ENCODE results near the gene RNF31. TPM values are rescaled to one million over a fixed set of nuclear protein-coding genes. Genes with fewer than 3 reads are reported as not detected.
"Not testable (repeated sequence)": the region's sequence is repeated elsewhere in the genome, so short reads cannot be mapped to it uniquely, and the experiment has no call there.

The RNF31 gene
- total RNA-seq, 1 donor from 2014 or later, result 52.6 TPM

DNA sequence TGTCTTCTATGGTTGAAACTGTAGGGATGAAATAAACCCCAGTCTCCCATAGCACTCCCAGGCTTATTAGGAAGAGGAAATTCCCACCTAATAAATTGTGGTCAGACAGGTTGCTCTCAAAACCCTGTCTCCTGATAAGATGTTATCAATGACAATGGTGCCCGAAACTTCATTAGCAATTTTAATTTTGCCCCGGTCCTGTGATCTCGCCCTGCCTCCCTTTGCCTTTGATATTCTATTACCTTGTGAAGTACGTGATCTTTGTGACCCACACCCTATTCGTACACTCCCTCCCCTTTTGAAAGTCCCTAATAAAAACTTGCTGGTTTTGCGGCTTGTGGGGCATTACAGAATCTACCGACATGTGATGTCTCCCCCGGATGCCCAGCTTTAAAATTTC, 55.2 kb downstream of the RNF31 start:
- DNase-seq (ENCODE audit: low read depth), result not testable (repeated sequence)

DNA sequence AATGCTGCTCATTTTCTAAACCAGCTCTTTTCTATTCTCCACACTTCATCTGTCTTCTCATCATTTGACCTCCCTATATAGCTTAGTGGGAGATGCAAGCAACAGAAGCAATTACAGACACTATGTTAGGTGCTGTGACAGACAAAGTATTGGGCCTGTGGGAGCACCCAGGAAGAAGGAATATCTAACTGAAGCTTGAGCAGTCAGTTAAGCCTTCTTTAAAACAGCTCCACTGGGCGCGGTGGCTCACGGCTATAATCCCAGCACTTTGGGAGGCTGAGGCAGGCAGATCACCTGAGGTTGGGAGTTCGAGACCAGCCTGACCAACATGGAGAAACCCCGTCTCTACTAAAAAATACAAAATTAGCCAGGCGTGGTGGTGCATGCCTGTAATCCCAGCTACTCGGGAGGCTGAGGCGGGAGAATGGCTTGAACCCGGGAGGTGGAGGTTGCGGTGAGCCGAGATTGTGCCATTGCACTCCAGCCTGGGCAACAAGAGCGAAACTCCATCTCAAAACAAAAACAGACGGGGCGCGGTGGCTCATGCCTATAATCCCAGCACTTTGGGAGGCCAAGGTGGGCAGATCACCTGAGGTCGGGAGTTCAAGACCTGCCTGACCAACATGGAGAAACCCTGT, 56.1 kb downstream of the RNF31 start:
- DNase-seq (ENCODE audit: low read depth), result not testable (repeated sequence)

DNA sequence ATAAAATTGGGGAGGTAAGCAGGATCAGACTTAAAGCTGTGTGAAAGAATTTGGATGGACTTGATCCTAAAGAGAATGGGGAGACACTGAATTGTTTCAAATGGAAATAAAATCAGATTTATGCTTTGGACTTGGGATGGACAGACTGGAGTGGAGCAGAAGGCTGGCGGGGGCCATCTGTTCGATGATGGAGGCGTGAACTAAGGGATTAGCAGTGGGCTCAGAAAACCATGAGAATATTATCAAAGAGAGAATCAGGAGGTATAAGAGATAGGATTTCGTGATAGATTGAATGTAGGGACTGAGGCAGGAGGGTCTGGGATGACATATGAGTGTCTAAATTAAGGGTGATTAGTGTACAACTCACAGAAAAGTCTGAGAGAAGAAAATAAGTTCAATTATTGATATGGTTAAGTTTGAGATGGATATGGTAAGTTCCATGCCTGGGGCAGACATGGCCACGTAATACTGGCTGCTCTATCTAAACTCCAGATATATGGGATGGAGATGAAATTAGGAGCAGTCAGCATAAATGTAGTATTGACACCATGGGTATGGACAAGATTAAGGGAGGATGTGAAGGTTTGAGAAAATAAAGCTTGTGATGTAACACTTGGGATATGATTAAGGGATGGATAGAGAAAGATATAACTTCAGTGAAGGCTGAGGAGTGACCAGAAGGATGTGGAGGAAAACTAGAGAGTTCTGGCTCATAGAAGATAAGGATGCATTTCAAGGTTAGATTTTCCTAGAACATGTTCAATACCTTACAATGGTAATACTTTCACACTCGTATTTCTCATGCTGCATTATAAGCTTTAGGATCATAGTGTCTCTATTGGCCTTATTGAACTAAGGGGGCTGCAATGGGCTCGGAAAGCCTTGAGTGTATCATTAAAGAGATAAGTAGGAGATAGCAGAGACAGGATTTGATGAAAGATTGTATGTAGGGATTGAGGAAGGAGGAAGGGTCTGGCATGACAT, 57.2 kb downstream of the RNF31 start:
- no peak for DNase-seq (ENCODE audit: low read depth)

DNA sequence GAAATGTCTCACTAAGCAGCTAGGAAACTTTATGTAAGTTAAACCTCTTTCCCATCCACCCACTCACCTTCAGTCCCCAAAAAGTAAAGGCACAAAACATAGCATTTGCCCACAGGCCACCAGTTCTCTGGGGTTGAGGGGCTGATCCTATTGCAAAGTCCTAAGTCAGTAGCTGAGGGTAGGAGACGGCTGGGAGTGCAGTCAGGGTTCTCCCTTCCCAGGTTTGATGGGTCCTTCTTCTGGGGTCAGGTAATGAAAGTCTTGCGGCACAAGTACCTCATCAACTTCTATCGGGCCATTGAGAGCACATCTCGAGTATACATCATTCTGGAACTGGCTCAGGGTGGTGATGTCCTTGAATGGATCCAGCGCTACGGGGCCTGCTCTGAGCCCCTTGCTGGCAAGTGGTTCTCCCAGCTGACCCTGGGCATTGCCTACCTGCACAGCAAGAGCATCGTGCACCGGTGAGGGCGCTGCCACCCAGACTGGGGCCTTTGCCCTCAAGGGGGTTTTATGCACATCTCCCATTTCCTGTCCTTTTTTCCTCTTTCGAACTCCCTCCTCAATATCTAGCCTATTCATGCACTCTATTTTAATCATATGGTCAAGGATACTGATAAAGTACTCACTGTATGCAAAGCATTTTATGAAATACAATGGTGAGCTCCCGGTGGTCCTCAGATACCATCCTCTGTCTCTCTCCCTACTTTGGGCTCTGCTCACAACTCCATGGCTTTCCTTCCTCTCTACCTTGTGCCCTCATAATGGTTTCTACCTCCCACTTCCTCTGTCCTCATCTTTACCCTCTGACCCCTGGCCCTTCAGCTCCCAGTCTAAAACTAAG, 59.2 kb downstream of the RNF31 start:
- DNase-seq (ENCODE audit: low read depth), result no peak

DNA sequence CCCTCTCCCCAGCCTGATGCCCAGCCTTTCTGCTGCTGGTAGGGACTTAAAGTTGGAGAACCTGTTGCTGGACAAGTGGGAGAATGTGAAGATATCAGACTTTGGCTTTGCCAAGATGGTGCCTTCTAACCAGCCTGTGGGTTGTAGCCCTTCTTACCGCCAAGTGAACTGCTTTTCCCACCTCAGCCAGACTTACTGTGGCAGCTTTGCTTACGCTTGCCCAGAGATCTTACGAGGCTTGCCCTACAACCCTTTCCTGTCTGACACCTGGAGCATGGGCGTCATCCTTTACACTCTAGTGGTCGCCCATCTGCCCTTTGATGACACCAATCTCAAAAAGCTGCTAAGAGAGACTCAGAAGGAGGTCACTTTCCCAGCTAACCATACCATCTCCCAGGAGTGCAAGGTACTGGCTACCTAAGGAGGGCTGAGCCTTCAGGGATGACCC, 59.8 kb downstream of the RNF31 start:
- DNase-seq (ENCODE audit: low read depth), result no peak

DNA sequence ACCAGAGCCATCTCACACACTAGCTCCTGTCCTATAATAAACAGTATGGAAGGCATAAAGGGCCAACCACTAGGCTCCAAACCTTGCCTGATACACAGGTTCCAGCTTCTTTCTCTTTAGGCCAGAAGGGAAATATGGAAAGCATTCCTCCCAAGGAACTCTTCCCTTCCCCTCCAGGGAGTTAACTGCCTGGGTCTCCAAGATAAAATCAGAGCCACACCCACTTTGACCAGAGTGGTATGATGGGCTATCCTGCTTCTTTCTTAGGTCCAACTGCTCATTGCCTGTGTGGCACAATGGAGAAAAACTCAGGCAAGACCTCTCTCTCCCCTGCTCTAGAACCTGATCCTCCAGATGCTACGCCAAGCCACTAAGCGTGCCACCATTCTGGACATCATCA, 60.3 kb downstream of the RNF31 start:
- no peak for DNase-seq (ENCODE audit: low read depth)

Other genes with a start within 250 kb of the RNF31 start
- 31.3 and 34.6 TPM in 2 replicates for gene DHRS4, start 193.7 kb upstream of the RNF31 start, total RNA-seq
- gene DHRS4L2, start 158.6 kb upstream of the RNF31 start, total RNA-seq, result 8.3 and 9.4 TPM in 2 replicates
- gene CARMIL3, start 95.5 kb upstream of the RNF31 start, total RNA-seq, result 0.10 TPM in 1 of 2 replicates, not detected in the other
- not detected in 2 replicates for gene CPNE6, start 75.9 kb upstream of the RNF31 start, total RNA-seq
- 18.5 and 28.0 TPM in 2 replicates for gene PCK2, start 53.2 kb upstream of the RNF31 start, total RNA-seq
- 73.8 and 112 TPM in 2 replicates for gene DCAF11, start 32.7 kb upstream of the RNF31 start, total RNA-seq
- 1.6 and 2.4 TPM in 2 replicates for gene NRL, start 32.5 kb upstream of the RNF31 start, total RNA-seq
- gene FITM1, start 16.8 kb upstream of the RNF31 start, total RNA-seq, result 0.25 TPM in 1 of 2 replicates, not detected in the other
- 209 and 265 TPM in 2 replicates for gene PSME1, start 11.3 kb upstream of the RNF31 start, total RNA-seq
- gene EMC9, start 5.9 kb upstream of the RNF31 start, total RNA-seq, result 10.1 and 20.7 TPM in 2 replicates
- 69.3 and 258 TPM in 2 replicates for gene PSME2, start 888 bp upstream of the RNF31 start, total RNA-seq
- 78.3 and 87.7 TPM in 2 replicates for gene IRF9, start 13.8 kb downstream of the RNF31 start, total RNA-seq
- gene REC8, start 24.6 kb downstream of the RNF31 start, total RNA-seq, result 13.4 and 43.3 TPM in 2 replicates
- gene IPO4, start 41.3 kb downstream of the RNF31 start, total RNA-seq, result 47.4 and 76.0 TPM in 2 replicates
- 75.4 and 153 TPM in 2 replicates for gene TM9SF1, start 47.9 kb downstream of the RNF31 start, total RNA-seq
- 0.05 TPM in 1 of 2 replicates, not detected in the other for gene TSSK4, start 58.2 kb downstream of the RNF31 start, total RNA-seq
- gene CHMP4A, start 66.0 kb downstream of the RNF31 start, total RNA-seq, result 38.4 and 65.1 TPM in 2 replicates
- gene MDP1, start 68.6 kb downstream of the RNF31 start, total RNA-seq, result 10.0 and 10.2 TPM in 2 replicates
- 146 and 185 TPM in 2 replicates for gene NEDD8, start 84.9 kb downstream of the RNF31 start, total RNA-seq
- gene GMPR2, start 85.4 kb downstream of the RNF31 start, total RNA-seq, result 96.7 and 106 TPM in 2 replicates
- gene TINF2, start 95.1 kb downstream of the RNF31 start, total RNA-seq, result 46.8 and 75.5 TPM in 2 replicates
- gene TGM1, start 115.7 kb downstream of the RNF31 start, total RNA-seq, result 0.45 and 1.6 TPM in 2 replicates
- 25.2 and 29.7 TPM in 2 replicates for gene RABGGTA, start 124.1 kb downstream of the RNF31 start, total RNA-seq
- gene DHRS1, start 152.3 kb downstream of the RNF31 start, total RNA-seq, result 18.3 and 29.9 TPM in 2 replicates
- 23.2 and 32.3 TPM in 2 replicates for gene NOP9, start 152.4 kb downstream of the RNF31 start, total RNA-seq
- 0.87 and 2.8 TPM in 2 replicates for gene CIDEB, start 160.5 kb downstream of the RNF31 start, total RNA-seq
- gene LTB4R2, start 162.6 kb downstream of the RNF31 start, total RNA-seq, result 1.9 and 3.6 TPM in 2 replicates
- gene LTB4R, start 164.0 kb downstream of the RNF31 start, total RNA-seq, result 0.17 and 1.3 TPM in 2 replicates
- 0.40 and 2.6 TPM in 2 replicates for gene ADCY4, start 187.6 kb downstream of the RNF31 start, total RNA-seq
- gene RIPK3, start 192.5 kb downstream of the RNF31 start, total RNA-seq, result 1.8 and 9.7 TPM in 2 replicates
- gene NFATC4, start 220.7 kb downstream of the RNF31 start, total RNA-seq, result 5.6 and 6.7 TPM in 2 replicates

Data from renal cortical epithelial cell (primary cell).